GM23338 (cell line): Measurements from ENCODE around the gene TMEM201. TPM values are rescaled to one million over a fixed set of nuclear protein-coding genes. Genes with fewer than 3 reads are reported as not detected.

Experiments
- ATAC-seq: fragments of 200-7000 bp; cut with Tn5 transposase; 3 replicates; pipeline ENCODE4 v1.9.1; 2020
- DNase-seq: peaks from one replicate; pipeline ENCODE4 v3.0.0-alpha.2; 2015; ENCODE audit warnings: low spot score
- H2AFZ ChIP-seq: fragments of 200-600 bp; sonication (generic); 2 replicates; pipeline ENCODE4 v1.8.0; 2016; ENCODE audit warnings: antibody characterized with exemption, mild to moderate bottlenecking, moderate library complexity
- H3F3A ChIP-seq: fragments of 200-600 bp; sonication (generic); replicated peaks from 2 replicates; pipeline ENCODE4 v1.8.0; 2017; ENCODE audit warnings: antibody characterized with exemption, mixed run types, low read depth
- H3K27ac ChIP-seq: fragments of 200-600 bp; sonication (generic); 2 replicates; pipeline ENCODE4 v1.6.1; 2016; ENCODE audit warnings: low read depth
- H3K27me3 ChIP-seq: fragments of 200-600 bp; sonication (generic); 2 replicates; pipeline ENCODE4 v1.8.0; 2016; ENCODE audit warnings: mild to moderate bottlenecking, mixed run types, moderate library complexity; ENCODE audit not compliant: insufficient read depth
- H3K36me3 ChIP-seq: fragments of 200-600 bp; sonication (generic); 2 replicates; pipeline ENCODE4 v1.8.0; 2016; ENCODE audit warnings: mild to moderate bottlenecking; ENCODE audit not compliant: insufficient read depth
- H3K4me1 ChIP-seq: fragments of 200-600 bp; sonication (generic); 2 replicates; pipeline ENCODE4 v1.8.0; 2016; ENCODE audit warnings: mild to moderate bottlenecking, moderate library complexity; ENCODE audit not compliant: insufficient read depth
- H3K4me2 ChIP-seq: fragments of 200-600 bp; sonication (generic); 2 replicates; pipeline ENCODE4 v1.7.1; 2017; ENCODE audit warnings: mixed run types
- H3K4me3 ChIP-seq: fragments of 200-600 bp; sonication (generic); 2 replicates; pipeline ENCODE4 v1.6.1; 2016; ENCODE audit warnings: mixed run types
- H3K79me2 ChIP-seq: fragments of 200-600 bp; sonication (generic); replicated peaks from 2 replicates; pipeline ENCODE4 v1.8.0; 2017; ENCODE audit warnings: mild to moderate bottlenecking; ENCODE audit not compliant: insufficient read depth
- H3K9me2 ChIP-seq: fragments of 200-600 bp; sonication (generic); 2 replicates; pipeline ENCODE4 v1.8.0; 2017; ENCODE audit not compliant: insufficient read depth
- H4K20me1 ChIP-seq: fragments of 200-600 bp; sonication (generic); replicated peaks from 2 replicates; pipeline ENCODE4 v1.8.0; 2017; ENCODE audit warnings: mild to moderate bottlenecking; ENCODE audit not compliant: insufficient read depth
- H3K27ac Mint-ChIP-seq: 2 replicates; pipeline ENCODE4 v1.8.0; 2020; ENCODE audit warnings: inconsistent platforms, mild to moderate bottlenecking, moderate library complexity, mixed read lengths
- H3K27me3 Mint-ChIP-seq: 3 replicates; pipeline ENCODE4 v1.8.0; 2022; ENCODE audit warnings: low read depth, mild to moderate bottlenecking, moderate library complexity, mixed read lengths, inconsistent platforms; ENCODE audit not compliant: insufficient read depth, poor library complexity
- H3K36me3 Mint-ChIP-seq: 3 replicates; pipeline ENCODE4 v1.8.0; 2021; ENCODE audit warnings: low read depth, mild to moderate bottlenecking, inconsistent platforms, moderate library complexity, mixed read lengths
- H3K4me1 Mint-ChIP-seq: 3 replicates; pipeline ENCODE4 v1.8.0; 2020; ENCODE audit warnings: mild to moderate bottlenecking, inconsistent platforms, mixed read lengths
- H3K4me3 Mint-ChIP-seq: 3 replicates; pipeline ENCODE4 v1.8.0; 2021; ENCODE audit warnings: moderate library complexity, mild to moderate bottlenecking, inconsistent platforms, mixed read lengths
- H3K9me3 Mint-ChIP-seq: 3 replicates; pipeline ENCODE4 v1.8.0; 2020; ENCODE audit warnings: moderate library complexity, mild to moderate bottlenecking, inconsistent platforms, mixed read lengths
- CREB1 ChIP-seq: fragments of 250-450 bp; sonication (Bioruptor Pico); IDR thresholded peaks from 2 replicates; pipeline ENCODE4 v1.5.0; 2020; ENCODE audit warnings: low read depth, mild to moderate bottlenecking, moderate library complexity
- ETS1 ChIP-seq: IDR thresholded peaks from 2 replicates; pipeline ENCODE4 v1.6.1; 2016; ENCODE audit warnings: antibody characterized with exemption
- EZH2 ChIP-seq: fragments of 200-600 bp; sonication (generic); IDR thresholded peaks from one replicate; pipeline ENCODE4 v1.8.0; 2017; ENCODE audit warnings: antibody characterized with exemption, mild to moderate bottlenecking, low read depth; ENCODE audit not compliant: unreplicated experiment
- EZH2phosphoT487 ChIP-seq: fragments of 200-600 bp; sonication (generic); IDR thresholded peaks from one replicate; pipeline ENCODE4 v1.8.1; 2018; ENCODE audit warnings: antibody characterized with exemption; ENCODE audit not compliant: unreplicated experiment
- JUNB ChIP-seq: IDR thresholded peaks from one replicate; pipeline ENCODE4 v1.6.1; 2016; ENCODE audit warnings: antibody characterized with exemption; ENCODE audit not compliant: unreplicated experiment
- NANOG ChIP-seq: IDR thresholded peaks from 2 replicates; pipeline ENCODE4 v1.6.1; 2016; ENCODE audit warnings: antibody characterized with exemption, borderline replicate concordance
- POLR2AphosphoS5 ChIP-seq: IDR thresholded peaks from 2 replicates; pipeline ENCODE4 v1.6.1; 2016; ENCODE audit warnings: antibody characterized with exemption, low read depth
- ZNF114 ChIP-seq: fragments of 250-450 bp; sonication (Bioruptor Pico); IDR thresholded peaks from 2 replicates; pipeline ENCODE4 v1.5.0; 2020; ENCODE audit warnings: mild to moderate bottlenecking, moderate library complexity
- ZNF331 ChIP-seq: fragments of 250-450 bp; sonication (Bioruptor Pico); IDR thresholded peaks from 2 replicates; pipeline ENCODE4 v1.5.0; 2020; ENCODE audit warnings: low read depth, mild to moderate bottlenecking, moderate library complexity
- polyA plus RNA-seq: library from polyadenylated mRNA; unstranded; fragments of >200 nt; fragmentation: Nextera tagmentation; extraction: Ambion mirVana; gene quantifications from 2 replicates; pipeline ENCODE4 v1.2.1, GENCODE V29; 2016
- total RNA-seq: library from RNA; depleted of rRNA; stranded (reverse); fragments of >200 nt; shearing (Covaris generic); gene quantifications from 2 replicates; pipeline ENCODE4 v1.2.3, GENCODE V29; 2014
- TF ChIP-seq, protein P1 (sequence below): IDR thresholded peaks from one replicate; pipeline ENCODE4 v1.6.1; 2018; ENCODE audit warnings: antibody characterized with exemption; ENCODE audit not compliant: unreplicated experiment

The TMEM201 gene
- total and polyA plus RNA-seq, 2 experiments from 2014 or later: 11.6 to 27.2 TPM

DNA sequence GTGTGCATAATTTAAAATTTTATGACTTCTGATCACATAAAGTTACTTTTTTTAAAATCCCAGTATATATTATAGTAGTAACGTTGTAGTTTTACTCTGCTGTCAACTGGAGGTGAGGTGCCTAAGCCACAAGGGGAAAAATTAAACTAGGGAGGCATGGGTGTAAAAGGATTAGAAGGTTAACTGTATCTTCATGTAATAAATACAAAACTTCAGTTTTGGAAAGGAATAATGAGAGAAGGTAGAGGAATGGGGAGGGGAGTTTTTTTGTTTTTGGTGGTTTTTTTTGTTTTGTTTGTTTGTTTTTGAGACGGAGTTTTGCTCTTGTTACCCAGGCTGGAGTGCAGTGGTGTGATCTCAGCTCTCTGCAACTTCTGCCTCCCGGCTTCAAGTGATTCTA lies 43.8 kb upstream of the TMEM201 start (continued):
- TF ChIP-seq, protein P1, sequence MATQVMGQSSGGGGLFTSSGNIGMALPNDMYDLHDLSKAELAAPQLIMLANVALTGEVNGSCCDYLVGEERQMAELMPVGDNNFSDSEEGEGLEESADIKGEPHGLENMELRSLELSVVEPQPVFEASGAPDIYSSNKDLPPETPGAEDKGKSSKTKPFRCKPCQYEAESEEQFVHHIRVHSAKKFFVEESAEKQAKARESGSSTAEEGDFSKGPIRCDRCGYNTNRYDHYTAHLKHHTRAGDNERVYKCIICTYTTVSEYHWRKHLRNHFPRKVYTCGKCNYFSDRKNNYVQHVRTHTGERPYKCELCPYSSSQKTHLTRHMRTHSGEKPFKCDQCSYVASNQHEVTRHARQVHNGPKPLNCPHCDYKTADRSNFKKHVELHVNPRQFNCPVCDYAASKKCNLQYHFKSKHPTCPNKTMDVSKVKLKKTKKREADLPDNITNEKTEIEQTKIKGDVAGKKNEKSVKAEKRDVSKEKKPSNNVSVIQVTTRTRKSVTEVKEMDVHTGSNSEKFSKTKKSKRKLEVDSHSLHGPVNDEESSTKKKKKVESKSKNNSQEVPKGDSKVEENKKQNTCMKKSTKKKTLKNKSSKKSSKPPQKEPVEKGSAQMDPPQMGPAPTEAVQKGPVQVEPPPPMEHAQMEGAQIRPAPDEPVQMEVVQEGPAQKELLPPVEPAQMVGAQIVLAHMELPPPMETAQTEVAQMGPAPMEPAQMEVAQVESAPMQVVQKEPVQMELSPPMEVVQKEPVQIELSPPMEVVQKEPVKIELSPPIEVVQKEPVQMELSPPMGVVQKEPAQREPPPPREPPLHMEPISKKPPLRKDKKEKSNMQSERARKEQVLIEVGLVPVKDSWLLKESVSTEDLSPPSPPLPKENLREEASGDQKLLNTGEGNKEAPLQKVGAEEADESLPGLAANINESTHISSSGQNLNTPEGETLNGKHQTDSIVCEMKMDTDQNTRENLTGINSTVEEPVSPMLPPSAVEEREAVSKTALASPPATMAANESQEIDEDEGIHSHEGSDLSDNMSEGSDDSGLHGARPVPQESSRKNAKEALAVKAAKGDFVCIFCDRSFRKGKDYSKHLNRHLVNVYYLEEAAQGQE: no peak
- TF ChIP-seq EZH2: no peak

- Histone ChIP-seq H3F3A (no peaks in the 10 kb centered on the region), H3K4me2 (no peak overlapping the region), H3K27me3 (no peaks in the 10 kb centered on the region), H3K4me3 (no peak overlapping the region), H4K20me1 (peaks cover 68% of the 10 kb centered on the region), H3K4me1 (no peaks in the 10 kb centered on the region), H3K79me2 (peaks cover 92% of the 10 kb centered on the region), H3K36me3 (peaks cover 11% of the 10 kb centered on the region), H3K9me2 (no peaks in the 10 kb centered on the region), H3K27ac (no peak overlapping the region), H2AFZ (no peak overlapping the region)
- ATAC-seq: no peak
- Mint-ChIP-seq H3K4me1 (no peaks in the 10 kb centered on the region; the same call in 2 of the 3 replicates), H3K9me3 (no peaks in the 10 kb centered on the region; the same call in 2 of the 3 replicates), H3K27me3 (no peaks in the 10 kb centered on the region), H3K27ac (no peak overlapping the region), H3K36me3 (peaks cover 20% of the 10 kb centered on the region), H3K4me3 (no peak overlapping the region)
- no peak for DNase-seq
- TF ChIP-seq ZNF114 (CRISPR knock-in tag) (no peak), ZNF331 (no peak), NANOG (no peak), POLR2AphosphoS5 (no peak), EZH2phosphoT487 (no peak), ETS1 (no peak), EZH2 (no peak), CREB1 (CRISPR knock-in tag) (no peak), JUNB (no peak)
- TF ChIP-seq, protein P1: no peak
Measured at GRCh38 chr1:9549955-9550546, 38.7 kb upstream of the TMEM201 start.
